Activated CD8-positive, alpha-beta memory T cell treated with anti-CD3 and anti-CD28 coated beads, Interleukin-2, amount 50 U/mL, for 1 hour (primary cell): Measurements from ENCODE around the gene DMAC2.
"Not testable (repeated sequence)": the region's sequence is repeated elsewhere in the genome, so short reads cannot be mapped to it uniquely, and the experiment has no call there.

Source experiments
- DNase-seq: peaks from one replicate; pipeline ENCODE4 v3.0.0-alpha.2; 2020; ENCODE audit errors: extremely low read depth

Gene DMAC2

DNA sequence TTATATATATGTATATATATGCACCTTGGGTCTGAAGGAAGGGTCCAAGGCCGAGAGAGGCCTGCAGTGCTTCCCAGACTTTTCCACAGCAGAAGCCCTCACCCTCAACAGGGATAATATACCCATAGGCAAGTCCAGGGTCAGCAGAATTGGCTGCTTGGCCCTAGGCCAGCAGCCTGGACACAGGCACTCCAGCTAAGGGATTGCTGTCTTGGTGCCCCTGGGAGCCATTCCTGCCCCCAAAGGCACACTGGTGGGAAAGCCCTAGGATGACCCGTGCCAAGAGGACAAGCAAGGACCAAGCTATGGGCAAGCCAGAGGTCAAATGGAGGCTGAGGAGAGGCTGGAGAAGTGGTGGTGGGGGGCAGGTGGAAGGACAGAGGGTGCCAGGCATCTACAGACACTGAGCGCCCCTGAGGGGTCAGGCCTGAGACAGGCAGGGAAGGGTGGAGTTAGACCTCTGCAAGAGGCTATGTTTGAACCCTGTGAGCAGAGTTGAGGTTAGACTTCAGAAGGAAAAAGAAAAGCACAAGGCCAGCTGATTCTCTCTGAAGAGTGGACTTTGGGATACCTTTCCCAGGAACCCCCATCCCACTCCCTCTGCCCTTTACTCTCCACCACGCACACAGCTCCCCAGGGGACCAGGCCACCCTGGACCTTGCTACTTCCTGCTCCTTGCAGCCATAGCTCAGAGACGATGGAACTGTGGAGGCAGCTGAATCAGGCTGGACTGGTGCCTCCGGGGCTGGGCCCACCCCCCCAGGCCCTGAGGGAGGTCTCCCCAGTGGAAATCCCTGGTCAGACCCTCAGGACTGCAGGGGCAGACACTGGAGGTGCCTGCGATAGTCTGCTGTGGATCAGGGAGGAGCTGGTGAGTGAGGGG, 3.0 kb upstream of the DMAC2 start, which contains the start of gene ERICH4:
TSS of gene ERICH4 (plus strand) at position 684 of the 883 bp plus-strand sequence. CDS start at position 698, 14 bp downstream.
- no peak for DNase-seq

DNA sequence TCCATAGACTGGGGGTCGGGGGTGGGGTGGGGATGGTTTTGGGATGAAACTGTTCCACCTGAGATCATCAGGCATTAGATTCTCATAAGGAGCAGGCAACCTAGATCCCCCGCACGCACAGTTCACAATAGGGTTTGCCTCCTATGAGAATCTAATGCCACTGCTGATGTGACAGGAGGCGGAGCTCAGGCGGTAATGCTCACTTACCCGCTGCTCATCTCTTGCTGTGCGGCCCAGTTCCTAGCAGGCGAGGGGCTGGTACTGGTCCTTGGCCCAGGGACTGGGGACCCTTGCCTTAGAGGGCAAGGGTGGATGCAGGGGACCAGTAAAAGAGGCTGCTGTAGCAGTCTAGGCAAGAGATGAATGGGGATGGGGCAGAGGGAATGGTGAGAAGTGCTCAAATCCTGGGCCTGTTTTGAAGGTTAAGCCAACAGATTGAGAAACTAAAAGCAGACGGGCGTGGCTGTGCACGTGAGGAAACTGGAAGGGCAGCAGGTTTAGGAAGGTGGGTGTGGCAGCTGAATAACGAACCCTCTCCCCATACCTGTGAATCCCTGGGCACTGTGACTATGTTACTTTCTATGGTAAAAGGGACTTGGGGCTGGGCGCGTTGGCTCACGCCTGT, 1.7 kb upstream of the DMAC2 start:
- no peak for DNase-seq

DNA sequence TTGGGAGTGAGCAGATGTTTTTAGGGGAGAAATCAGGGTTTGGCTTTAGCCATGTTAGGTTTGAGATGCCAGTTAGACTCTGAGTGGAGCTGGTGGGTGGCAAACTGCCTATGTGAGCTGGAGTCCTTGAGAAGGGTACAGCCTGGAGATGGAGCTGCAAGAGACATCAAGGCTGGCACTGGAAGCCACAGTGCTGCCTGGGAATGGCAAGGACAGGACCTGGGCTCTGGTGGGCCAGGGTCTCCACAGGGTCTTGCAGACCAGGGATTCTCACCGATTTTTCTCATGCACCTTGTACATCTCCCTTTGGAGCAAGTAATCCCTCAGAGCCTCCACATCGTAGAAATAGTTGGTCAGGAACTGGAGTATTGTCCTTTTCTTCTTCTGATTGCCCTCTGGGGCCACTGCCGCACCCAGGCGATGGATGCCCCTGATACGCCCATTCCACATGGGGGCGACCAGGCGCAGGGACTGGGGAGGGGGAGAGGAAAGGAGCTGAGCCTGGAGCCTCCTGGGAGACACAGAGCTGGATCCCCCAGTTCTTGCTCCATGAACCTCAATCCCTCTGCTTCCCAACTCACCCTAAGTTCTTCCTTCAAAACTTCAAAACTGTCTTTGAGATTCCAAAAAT, 1.7 kb downstream of the DMAC2 start:
- no peak for DNase-seq

DNA sequence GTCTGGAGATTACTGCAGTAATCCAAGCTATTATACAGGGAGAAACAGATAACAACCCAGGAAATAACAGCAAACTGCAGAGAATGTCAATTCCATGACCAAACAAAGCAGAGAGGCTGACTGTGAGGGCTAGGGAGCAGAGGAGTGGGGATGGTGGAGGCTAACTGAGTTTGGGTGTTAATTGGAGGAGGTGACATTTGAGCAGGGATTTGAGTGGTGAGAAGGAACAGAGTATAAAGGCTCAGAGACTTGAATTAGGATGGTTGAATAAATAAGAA, 3.1 kb downstream of the DMAC2 start:
- no peak for DNase-seq

DNA sequence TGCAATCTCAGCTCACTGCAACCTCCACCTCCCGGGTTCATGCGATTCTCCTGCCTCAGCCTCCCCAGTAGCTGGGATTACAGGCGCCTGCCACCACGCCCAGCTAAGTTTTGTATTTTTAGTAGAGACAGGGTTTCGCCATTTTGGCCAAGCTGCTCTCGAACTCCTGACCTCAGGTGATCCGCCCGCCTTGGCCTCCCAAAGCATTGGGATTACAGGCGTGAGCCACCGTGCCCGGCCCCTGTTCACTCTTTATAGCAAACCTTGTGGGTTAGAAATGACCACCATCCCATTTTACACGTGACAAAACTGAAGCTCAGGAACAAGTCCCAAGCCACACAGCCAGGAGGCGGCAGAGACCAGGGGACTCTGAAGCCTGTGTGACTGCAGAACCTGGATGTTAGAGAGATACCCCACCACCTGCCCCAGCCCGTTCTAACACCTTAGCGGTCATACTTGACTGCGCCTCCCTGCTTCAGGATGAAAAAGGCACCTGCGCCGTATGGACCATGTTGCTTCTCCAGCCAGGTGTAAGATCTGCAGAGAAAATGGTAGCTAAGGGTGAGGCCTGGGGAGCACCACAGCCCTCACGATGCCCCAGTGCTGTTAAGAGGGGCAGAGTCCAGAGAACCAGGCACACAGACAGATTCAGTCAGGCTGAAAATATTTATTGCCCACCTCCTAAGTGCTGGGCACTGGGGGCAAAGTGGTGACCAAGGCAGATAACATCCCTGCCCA, 3.6 kb downstream of the DMAC2 start:
- DNase-seq, result no peak

DNA sequence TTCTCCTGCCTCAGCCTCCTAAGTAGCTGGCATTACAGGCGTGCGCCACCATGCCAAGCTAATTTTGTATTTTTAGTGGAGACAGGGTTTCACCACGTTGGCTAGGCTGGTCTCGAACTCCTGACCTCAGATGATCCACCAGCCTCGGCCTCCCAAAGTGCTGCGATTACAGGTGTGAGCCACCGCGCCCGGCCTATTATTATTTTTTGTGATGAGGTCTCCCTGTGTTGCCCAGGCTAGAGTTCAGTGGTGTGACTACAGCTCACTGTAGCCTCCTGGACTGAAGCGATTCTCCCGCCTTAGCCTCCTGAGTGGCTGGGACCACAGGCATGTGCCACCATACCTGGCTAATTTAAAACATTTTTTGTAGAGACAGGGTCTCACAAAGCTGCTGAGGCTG, 4.3 kb downstream of the DMAC2 start:
- DNase-seq, result not testable (repeated sequence)

DNA sequence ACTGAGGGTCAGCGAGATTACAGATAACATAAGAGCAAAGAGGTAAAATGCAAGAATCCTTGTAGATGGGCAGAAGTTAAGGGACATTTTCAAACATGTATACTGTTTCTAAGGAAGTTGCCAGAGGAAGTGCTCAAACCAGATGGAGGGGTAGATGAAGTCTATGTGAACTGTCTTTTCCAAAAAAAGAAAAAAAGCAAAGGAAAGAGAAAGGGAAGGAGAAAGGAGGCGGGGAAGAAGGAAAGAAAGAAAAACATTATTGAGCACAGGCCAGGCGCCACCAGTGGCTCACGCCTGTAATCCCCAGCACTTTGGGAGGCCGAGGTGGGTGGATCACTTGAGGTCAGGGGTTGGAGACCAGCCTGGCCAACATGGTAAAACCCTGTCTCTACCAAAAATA, 5.3 kb downstream of the DMAC2 start:
- no peak for DNase-seq

DNA sequence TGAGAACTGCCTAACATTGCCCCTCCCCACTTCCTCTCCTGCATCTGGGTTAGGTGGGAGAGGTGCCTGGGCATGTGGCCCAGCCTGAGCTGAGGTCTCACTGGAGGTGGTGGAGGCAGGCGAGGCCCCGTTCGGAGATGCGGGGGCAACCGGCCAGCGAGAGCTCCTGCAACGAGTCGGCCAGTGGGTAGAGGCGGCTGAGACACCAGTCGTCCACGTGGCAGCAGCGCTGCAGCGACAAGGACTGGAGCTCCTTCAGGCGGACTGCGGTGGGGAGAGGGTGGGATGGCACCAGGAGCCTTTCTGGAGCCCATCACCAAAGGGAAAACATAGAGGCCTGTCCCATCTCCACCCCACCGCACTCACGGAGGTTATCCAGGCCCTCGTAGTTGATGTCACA, 6.5 kb downstream of the DMAC2 start:
- no peak for DNase-seq

DNA sequence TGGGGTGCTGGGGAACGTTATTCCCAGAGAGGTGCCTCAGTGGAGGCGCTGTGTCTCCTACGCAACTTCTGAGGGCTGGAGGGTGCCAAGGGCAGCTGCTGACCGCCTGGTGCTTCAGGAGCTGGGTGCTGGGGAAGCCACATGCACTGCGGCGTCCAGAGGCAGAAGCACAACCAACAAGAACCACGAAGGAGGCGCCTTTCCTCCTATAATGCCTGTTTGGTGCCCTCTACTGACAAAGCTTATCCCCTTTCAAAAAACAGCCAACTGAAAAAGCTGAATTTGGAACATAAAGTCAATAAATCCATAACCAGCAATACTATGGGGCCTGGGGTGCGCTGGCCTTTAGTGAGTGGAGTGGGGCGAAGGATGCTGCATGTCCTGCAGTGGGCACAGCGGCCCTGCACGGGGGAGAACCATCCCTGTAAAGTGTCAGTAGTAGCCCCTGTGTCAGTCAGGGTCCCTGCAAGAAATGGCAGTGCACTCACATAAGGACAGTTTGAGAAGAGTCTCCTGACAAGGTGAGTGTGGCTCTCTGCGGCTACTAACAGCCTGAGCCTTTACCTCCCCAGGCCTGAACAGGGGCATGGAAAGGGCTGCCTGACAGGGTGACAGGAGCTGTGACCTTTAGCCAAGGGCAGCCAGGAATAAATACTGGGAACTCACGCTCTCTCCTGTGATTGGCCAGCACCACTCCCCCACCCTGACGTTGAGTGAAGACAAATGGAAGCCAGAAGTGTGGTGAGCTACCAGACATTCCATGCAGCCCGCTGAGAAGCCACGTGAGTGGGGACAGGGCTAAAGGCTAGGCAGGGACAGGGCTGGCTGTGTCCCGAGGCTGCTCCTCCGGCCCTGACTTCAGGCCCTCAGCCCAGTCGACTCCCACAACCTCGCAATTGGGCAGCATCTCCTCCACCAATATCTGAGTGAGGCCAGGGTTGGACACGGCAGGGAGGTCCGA, 8.0 kb downstream of the DMAC2 start:
- DNase-seq, result no peak

DNA sequence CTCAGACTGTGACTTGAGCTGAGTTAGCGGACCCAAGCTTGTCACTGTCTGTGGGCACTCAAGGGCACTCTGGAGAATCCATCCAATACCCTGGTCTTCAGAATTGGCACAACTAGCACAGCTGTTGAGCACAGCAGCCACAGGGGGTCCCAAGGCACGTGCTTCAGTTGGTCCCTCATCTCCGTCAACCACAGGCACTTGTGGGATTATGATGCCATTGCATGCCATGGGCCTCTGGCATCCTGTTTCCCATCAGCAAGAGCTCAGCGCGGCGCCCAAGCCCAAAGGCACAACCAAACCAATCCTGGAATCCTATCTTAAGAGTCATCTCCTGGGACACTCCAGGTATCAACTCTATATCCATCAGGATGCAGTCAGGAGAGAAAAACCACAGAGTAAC, 8.8 kb downstream of the DMAC2 start:
- no peak for DNase-seq

DNA sequence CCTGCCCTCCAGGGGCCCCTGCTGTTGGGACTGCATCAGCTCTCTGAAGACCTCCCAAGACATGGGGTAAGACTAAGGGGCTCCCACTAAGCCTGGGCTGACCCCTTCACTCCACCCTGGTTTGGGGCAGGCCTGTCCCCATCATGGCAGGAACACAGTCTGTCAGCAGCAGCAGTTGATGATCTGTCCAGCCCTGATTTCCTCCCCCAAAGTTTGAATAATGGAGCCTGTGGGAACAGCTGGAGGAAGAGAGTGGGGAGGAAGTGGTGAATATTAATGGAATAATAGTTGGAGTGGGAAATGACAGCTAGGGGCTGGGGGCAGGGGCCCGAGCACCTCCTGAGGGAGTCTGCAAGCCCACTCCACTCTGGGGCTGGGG, 11.2 kb downstream of the DMAC2 start:
- DNase-seq, result no peak

DNA sequence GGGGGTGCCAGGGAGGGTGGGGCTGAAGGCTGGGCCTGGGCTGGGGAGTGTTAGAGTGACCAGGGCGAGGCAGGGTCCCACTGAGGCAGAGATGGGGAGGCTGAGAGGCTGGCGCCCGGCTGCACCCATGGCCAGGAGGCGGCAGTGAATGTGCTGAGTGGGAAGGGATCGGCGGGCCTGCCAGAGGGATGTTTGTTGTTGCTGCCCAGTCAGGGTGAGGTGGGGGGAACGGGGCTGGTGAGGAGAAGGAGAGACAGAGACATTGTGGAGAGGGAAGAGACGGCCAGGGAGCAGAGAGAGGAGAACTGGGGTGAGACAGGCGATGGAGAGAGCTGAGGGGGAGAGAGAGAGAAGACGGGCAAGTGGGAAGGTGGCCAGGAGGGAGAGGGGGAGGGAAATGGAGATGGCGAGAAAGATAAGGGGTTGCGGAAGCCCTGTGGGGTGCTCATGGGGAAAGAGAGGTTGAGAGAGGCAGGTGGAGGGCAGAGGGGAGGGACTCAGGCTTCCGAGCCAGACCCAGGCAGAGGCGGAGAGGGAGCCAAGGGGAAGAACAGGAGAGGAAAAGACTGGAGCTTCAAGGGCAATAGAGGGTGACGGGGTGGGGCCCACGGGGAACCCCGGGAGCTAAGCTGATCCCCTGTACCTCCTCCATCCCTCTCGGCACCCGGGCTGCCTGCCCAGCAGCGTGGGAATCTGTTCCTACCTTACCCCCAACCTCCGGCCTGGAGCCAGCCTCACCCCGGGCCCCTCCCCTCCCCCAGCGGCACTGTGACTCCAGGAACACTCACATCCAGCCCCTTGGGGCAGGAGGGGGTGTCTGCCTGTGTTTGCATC, 11.8 kb downstream of the DMAC2 start:
- no peak for DNase-seq

DNA sequence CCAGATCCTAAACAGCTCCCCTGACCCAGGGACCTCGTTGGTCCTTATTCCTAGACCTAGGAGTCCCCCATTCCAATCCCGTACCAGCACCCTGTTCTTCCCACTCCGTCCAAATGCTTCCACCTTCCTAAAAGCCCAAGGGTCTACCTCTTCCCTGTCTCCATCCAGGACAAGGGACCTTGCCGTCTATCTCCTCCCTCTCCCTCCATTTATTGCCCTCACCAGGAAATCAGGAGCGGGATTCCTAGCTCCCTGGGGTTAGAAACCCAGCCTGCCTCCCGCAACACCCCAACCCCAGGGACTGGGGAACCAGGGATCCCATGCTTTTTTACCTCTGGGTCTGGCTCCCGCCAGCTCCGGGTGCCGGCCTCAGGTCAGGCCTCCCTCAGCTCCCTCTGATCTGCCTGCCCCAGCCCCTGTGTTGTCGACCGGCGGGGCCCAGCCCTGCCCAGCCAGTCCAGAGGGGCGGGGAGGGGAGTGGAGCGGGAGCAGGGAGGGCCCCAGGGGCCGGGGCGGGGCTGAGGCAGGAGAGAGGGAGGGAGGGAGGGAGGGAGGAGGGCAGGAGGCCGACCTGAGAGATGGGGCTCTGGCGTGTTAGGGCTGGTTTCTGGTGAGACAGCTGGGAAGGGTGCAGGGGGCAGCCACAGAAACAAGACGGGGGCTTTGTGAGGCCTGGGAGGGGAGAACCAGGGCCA, 12.6 kb downstream of the DMAC2 start, which contains the start of gene B3GNT8:
TSS of gene B3GNT8 (minus strand) at position 423 of the 695 bp plus-strand sequence. CDS start 596 bp downstream, outside the sequence.
- no peak for DNase-seq

DNA sequence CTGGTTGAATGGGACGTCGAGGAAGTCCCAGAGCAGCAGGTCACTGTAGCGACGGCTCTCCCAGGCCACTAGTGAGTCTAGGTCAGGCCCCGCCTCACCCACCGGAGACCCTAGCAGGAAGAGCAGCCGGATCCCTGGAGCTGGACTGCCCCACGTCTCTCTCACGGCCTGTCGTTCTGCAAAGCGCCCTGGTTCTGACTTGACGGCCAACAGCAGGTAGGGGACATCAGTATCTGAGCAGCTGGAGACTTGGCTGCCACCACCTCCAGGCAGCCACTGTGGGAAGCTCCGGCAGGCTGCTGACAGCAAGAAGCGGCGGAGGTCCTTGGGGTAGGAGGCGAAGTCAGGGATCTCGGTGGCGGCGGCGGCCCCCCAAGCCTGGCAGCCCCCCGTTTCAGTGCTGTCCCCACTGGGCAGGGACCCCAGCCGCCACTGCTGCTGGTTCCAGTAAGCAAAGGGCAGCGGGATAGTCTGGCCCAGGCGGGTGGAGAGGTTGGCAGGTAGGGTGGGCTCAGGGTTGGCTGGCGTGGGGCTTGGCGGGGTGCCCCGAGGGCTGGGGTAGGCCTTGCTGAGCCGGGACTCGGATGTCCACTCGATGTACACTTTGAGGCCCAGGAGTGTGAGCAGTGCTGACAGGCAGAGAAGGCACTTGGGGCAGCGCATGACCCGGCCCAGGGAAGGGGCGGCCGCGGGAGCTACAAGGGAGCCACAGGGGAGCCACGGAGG, 13.4 kb downstream of the DMAC2 start:
- no peak for DNase-seq

DNA sequence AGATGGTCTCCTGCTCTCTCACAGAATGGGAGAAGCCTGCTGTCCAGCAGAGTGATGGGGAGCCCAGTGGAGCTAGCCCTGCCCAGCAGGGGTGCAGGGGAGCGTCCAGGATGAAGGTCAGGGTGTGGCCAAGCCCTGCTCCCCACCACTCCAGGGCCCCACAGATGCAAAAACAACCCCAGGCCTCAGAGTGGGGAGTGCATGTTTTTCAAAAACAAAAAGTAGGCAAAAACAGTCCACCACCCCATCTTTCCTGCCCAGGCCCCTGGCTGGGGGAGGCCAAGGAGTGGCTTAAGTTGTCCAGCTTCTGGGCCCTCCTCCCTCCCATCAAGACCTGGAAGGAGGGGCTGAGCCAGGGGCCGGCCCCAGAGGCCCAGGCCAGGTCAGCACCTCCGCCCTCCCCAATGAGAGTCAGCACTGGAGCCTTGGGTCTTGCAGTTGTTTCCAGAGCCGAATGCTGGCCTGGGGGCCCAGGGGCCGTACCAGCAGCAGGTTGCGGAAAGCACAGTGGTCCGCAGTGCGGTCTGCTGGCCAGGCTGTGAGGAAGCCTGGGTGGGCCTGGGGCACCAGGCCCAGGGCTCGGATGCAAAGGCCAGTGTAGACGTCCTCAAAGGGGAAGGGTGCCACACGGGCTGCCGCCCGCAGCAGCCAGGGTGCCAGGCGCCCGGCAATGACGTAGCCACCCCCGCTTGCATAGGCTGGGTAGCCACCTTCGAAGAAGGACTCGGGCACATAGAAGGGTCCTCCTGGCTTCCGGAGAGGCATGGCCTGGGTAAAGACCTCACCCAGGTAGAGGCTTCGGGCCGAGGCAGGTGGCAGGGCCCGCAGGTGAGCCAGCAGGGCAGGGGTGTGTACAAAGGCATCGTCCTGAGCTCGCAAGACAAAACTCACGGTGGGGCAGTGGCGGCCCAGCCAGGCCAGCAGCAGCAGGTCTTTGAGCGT, 14.3 kb downstream of the DMAC2 start:
- no peak for DNase-seq

DNA sequence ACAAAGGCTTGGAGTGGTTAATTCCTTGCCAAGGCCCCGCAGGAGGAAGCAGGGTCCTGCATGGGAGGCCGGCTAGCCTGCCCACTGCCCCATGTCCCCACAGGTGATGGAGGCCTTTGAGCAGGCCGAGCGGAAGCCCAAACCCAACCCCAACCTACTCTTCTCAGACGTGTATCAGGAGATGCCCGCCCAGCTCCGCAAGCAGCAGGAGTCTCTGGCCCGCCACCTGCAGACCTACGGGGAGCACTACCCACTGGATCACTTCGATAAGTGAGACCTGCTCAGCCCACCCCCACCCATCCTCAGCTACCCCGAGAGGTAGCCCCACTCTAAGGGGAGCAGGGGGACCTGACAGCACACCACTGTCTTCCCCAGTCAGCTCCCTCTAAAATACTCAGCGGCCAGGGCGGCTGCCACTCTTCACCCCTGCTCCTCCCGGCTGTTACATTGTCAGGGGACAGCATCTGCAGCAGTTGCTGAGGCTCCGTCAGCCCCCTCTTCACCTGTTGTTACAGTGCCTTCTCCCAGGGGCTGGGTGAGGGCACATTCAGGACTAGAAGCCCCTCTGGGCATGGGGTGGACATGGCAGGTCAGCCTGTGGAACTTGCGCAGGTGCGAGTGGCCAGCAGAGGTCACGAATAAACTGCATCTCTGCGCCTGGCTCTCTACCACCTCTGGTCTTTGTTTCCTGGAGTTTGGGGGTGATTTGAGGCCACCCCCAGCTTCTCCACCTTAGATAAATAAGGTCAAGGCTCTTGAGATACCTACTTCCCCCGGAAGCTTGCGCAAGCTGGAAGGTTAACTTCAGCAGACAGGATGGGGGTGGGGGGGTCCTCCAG, 15.2 kb downstream of the DMAC2 start:
- no peak for DNase-seq

DNA sequence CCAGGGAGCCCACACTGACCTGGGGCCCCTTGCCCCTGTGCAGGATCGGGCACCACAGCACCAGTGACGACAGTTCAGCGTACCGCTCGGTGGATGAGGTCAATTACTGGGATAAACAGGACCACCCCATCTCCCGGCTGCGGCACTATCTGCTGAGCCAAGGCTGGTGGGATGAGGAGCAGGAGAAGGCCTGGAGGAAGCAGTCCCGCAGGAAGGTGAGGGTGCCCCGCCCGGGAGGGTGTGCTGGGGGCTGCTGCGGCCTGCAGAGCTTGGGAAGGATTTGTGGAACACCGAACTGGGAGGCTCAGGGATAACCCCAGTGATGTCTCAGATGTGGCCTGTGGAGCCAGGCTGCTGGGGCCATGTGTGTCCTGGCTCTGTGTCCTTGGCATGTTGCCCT, 16.8 kb downstream of the DMAC2 start:
- no peak for DNase-seq
